ENCODE data around the gene ZNF468.

DNA sequence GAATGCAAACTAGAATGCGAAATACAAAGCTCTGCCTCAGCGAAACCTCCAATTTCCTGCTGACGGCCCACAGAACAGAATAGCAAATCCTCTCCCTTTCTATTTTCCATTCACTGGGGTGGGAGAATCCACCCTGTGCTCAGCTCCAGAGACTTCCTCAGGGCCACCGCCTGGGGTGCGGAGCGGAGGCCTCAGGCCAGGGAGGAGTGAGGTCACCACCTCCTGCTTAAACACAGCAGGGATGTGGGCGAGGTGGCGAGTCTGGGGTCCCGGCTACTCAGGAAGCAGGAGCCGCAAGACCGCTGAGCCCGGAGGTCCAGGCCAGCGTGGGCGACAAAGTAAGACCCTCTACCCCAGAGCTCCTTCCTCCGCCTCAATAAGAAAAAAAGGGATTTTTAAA lies 40.7 kb upstream of the ZNF468 start:
- TF ChIP-seq POLR2A (IDR thresholded peaks at IDR 0.05) (no peak), EP300 (IDR thresholded peaks at IDR 0.05) (no peak), POLR2AphosphoS5 (IDR thresholded peaks at IDR 0.05) (no peak)
- TF ChIP-seq, protein P1, sequence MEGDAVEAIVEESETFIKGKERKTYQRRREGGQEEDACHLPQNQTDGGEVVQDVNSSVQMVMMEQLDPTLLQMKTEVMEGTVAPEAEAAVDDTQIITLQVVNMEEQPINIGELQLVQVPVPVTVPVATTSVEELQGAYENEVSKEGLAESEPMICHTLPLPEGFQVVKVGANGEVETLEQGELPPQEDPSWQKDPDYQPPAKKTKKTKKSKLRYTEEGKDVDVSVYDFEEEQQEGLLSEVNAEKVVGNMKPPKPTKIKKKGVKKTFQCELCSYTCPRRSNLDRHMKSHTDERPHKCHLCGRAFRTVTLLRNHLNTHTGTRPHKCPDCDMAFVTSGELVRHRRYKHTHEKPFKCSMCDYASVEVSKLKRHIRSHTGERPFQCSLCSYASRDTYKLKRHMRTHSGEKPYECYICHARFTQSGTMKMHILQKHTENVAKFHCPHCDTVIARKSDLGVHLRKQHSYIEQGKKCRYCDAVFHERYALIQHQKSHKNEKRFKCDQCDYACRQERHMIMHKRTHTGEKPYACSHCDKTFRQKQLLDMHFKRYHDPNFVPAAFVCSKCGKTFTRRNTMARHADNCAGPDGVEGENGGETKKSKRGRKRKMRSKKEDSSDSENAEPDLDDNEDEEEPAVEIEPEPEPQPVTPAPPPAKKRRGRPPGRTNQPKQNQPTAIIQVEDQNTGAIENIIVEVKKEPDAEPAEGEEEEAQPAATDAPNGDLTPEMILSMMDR (IDR thresholded peaks at IDR 0.05) = no peak

Data from stomach (tissue), 4 donors.